Stomach (tissue), 9 donors: ENCODE data around the gene ADCY10. TPM values are rescaled to one million over a fixed set of nuclear protein-coding genes. Genes with fewer than 3 reads are reported as not detected.

ENCODE experiments used
- DNase-seq, 2 donors: peaks; one replicate each; pipeline versions ENCODE4 v3.0.0 to v3.0.0-alpha.2; 2013 to 2019
- H3K27ac ChIP-seq, 5 donors: fragments of 200-600 bp in 4 of 5; sonication (generic) in 4 of 5; one replicate each; pipeline ENCODE4 v1.5.1; 2013 to 2019; ENCODE audit warnings: mild to moderate bottlenecking in 1 of 5, moderate library complexity in 1 of 5
- H3K27me3 ChIP-seq, 3 donors: fragments of 200-600 bp; sonication (generic); one replicate each; pipeline ENCODE4 v1.5.1; 2017 to 2019; ENCODE audit warnings: mixed run types in 1 of 3
- H3K36me3 ChIP-seq, 4 donors: fragments of 200-600 bp; sonication (generic); 1 replicate in 3 of 4; 2 replicates in 1 of 4; pipeline ENCODE4 v1.5.1; 2016 to 2019
- H3K4me1 ChIP-seq, 4 donors: fragments of 200-600 bp; sonication (generic); one replicate each; pipeline ENCODE4 v1.5.1; 2016 to 2019
- H3K4me3 ChIP-seq, 4 donors: fragments of 200-600 bp; sonication (generic) in 3 of 4; one replicate each; pipeline ENCODE4 v1.5.1; 2016 to 2019; ENCODE audit warnings: mild to moderate bottlenecking in 1 of 4
- H3K9me3 ChIP-seq, 4 donors: fragments of 200-600 bp; sonication (generic); one replicate each; pipeline ENCODE4 v1.5.1; 2016 to 2019
- CTCF ChIP-seq, 7 experiments: fragments of 450-650 bp in 4 of 7; fragments of 200-600 bp in 3 of 7; sonication (generic) in 3 of 7; IDR thresholded peaks; one replicate each; pipeline ENCODE4 v1.5.1; 2016 to 2019; ENCODE audit warnings: antibody characterized with exemption in 7 of 7, control low read depth in 2 of 7, mild to moderate bottlenecking in 1 of 7
- EP300 ChIP-seq: sonication (generic); formaldehyde crosslinking; IDR thresholded peaks from one replicate; pipeline ENCODE4 v1.6.1; 2017; ENCODE audit warnings: antibody characterized with exemption
- POLR2A ChIP-seq, 4 donors: fragments of 450-650 bp; IDR thresholded peaks; one replicate each; pipeline ENCODE4 v1.6.1; 2016; ENCODE audit warnings: antibody characterized with exemption in 4 of 4, control low read depth in 2 of 4, mild to moderate bottlenecking in 1 of 4, moderate library complexity in 1 of 4
- POLR2AphosphoS5 ChIP-seq, 3 donors: sonication (generic); formaldehyde crosslinking; IDR thresholded peaks; one replicate each; pipeline ENCODE4 v1.6.1; 2016; ENCODE audit warnings: antibody characterized with exemption in 3 of 3
- WGBS, 5 donors: extraction: QIAGEN DNeasy Blood & Tissue Kit in 3 of 5; methylation state at CpG; one replicate each; pipeline versions ENCODE4 v1.1.5 to v1.1.7; 2013 to 2018; 5-methylcytosine and 5-hydroxymethylcytosine counted together
- intact Hi-C: fragments of 100-400 bp; cut with DNase I; formaldehyde crosslinking; loops from one replicate; pipeline ENCODE4 v1.15.1; 2023; ENCODE audit warnings: low total_unique reads
- polyA plus RNA-seq, 3 donors: library from polyadenylated mRNA; stranded (reverse); fragments of 200-250 nt; gene quantifications; one replicate each; pipeline ENCODE4 v1.2.3, GENCODE V29; 2013
- total RNA-seq, 5 donors: library from RNA; depleted of rRNA; stranded (reverse); fragments of >200 nt; gene quantifications; one replicate each; pipeline versions ENCODE4 v1.1.0 to v1.2.3, GENCODE V29; 2014 to 2016
- donor health status: healthy with polysubstance abuse.
- donor health status: Bipolar disorder and iron deficiency.
- donor health status: healthy.

ADCY10 gene
- total and polyA plus RNA-seq, 8 donors: 0.60 TPM; not detected in 7

GRCh38 chr1:167938080-167938636, 24.2 kb upstream of the ADCY10 start:
- Histone ChIP-seq H3K36me3 (peaks cover 0 to 7% (median 6%) of the 10 kb centered on the region in 4 donors), H3K9me3 (no peaks in the 10 kb centered on the region), H3K27me3 (no peaks in the 10 kb centered on the region), H3K4me3 (peak overlapping the region; percentile 83 to 97 (median 94)), H3K4me1 (peaks cover 0 to 60% (median 23%) of the 10 kb centered on the region in 4 donors), H3K27ac (peak overlapping the region in 4 of 5 donors; percentile 98 to 99 (median 98))
- intact Hi-C loops: no loop called here
- 25 to 49% (median 32%) methylated on average over 5 of the region's 5 CpGs for WGBS, 5 donors
- DNase-seq: no peak
- TF ChIP-seq EP300 (no peak), CTCF (IDR thresholded peaks at IDR 0.05) (no peak), POLR2A (IDR thresholded peaks at IDR 0.05) (no peak), POLR2AphosphoS5 (IDR thresholded peaks at IDR 0.05) (no peak)

GRCh38 chr1:167937709-167938010, 23.7 kb upstream of the ADCY10 start:
- intact Hi-C loops: no loop called here
- Histone ChIP-seq H3K4me3 (peak overlapping the region; percentile 83 to 97 (median 94)), H3K4me1 (peaks cover 0 to 65% (median 26%) of the 10 kb centered on the region in 4 donors), H3K9me3 (no peaks in the 10 kb centered on the region), H3K36me3 (peaks cover 0 to 7% (median 4%) of the 10 kb centered on the region in 4 donors), H3K27ac (peak overlapping the region; percentile 93 to 99 (median 98)), H3K27me3 (no peaks in the 10 kb centered on the region)
- DNase-seq: no peak
- TF ChIP-seq CTCF (IDR thresholded peaks at IDR 0.05): no peak
- TF ChIP-seq POLR2A (IDR thresholded peaks at IDR 0.05): no peak
- no peak for TF ChIP-seq EP300
- TF ChIP-seq POLR2AphosphoS5 (IDR thresholded peaks at IDR 0.05): no peak
- 0 to 1% (median 0%) methylated on average over 5 of the region's 5 CpGs for WGBS, 5 donors

GRCh38 chr1:167936930-167937708, 23.2 kb upstream of the ADCY10 start, which contains the start of gene MPC2:
TSS of gene MPC2 (minus strand) at chr1:167937072. CDS start at chr1:167935841, 1,231 bp downstream.
- H3K36me3 ChIP-seq: peaks cover 0 to 5% (median 2%) of the 10 kb centered on the region in 4 donors
- TF ChIP-seq EP300 (no peak), POLR2AphosphoS5 (IDR thresholded peaks at IDR 0.05) (peak in 2 of 3 donors; percentile 32 to 35), POLR2A (IDR thresholded peaks at IDR 0.05) (no peak), CTCF (IDR thresholded peaks at IDR 0.05) (no peak)
- H3K9me3 ChIP-seq: no peaks in the 10 kb centered on the region
- H3K27me3 ChIP-seq: no peaks in the 10 kb centered on the region
- H3K27ac ChIP-seq: peak within 1 kb of the TSS; percentile 93 to 99 (median 98)
- intact Hi-C loops: no loop called here
- WGBS, 5 donors: 0 to 1% (median 0%) methylated on average over 10 to 51 of the region's 51 CpGs
- peak within 1 kb of the TSS; percentile 83 to 97 (median 94) for H3K4me3 ChIP-seq
- peak; percentile 76 to 87 for DNase-seq
- H3K4me1 ChIP-seq: peaks cover under 1 to 68% (median 30%) of the 10 kb centered on the region in 4 donors

- WGBS, 5 donors: 0 to 1% (median 0%) methylated on average over 35 to 58 of the region's 58 CpGs
- H3K27ac ChIP-seq: peak within 1 kb of the TSS; percentile 93 to 99 (median 98)
- intact Hi-C loops: no loop called here
- H3K4me3 ChIP-seq: peak within 1 kb of the TSS; percentile 83 to 97 (median 94)
- DNase-seq: peak; percentile 97 to 100
- TF ChIP-seq POLR2A (IDR thresholded peaks at IDR 0.05) (peak in 2 of 4 donors; percentile 37 to 84), POLR2AphosphoS5 (IDR thresholded peaks at IDR 0.05) (peak; percentile 85 to 94 (median 93)), CTCF (IDR thresholded peaks at IDR 0.05) (no peak)
- H3K9me3 ChIP-seq: no peaks in the 10 kb centered on the region
- H3K4me1 ChIP-seq: peaks cover 4 to 68% (median 33%) of the 10 kb centered on the region in 4 donors
- no peaks in the 10 kb centered on the region for H3K36me3 ChIP-seq
- H3K27me3 ChIP-seq: no peaks in the 10 kb centered on the region
Measured at GRCh38 chr1:167936068-167936929, 22.4 kb upstream of the ADCY10 start, which contains the start of gene DCAF6. TSS of gene DCAF6 (plus strand) at chr1:167936683. CDS start at chr1:167936912, 229 bp downstream.
